Muscle layer of duodenum (tissue), 2 donors: ENCODE measurements around the gene TACSTD2.
"Not testable (repeated sequence)": the region's sequence is repeated elsewhere in the genome, so short reads cannot be mapped to it uniquely, and the experiment has no call there.

Experiments
- H3K27ac ChIP-seq: one replicate; pipeline ENCODE4 v1.7.0; 2013; ENCODE audit warnings: mild to moderate bottlenecking, low read length
- H3K27me3 ChIP-seq: one replicate; pipeline ENCODE4 v1.7.0; 2013; ENCODE audit warnings: low read depth, mild to moderate bottlenecking, control low read depth, low read length
- H3K36me3 ChIP-seq, 2 donors: one replicate each; pipeline ENCODE4 v1.7.0; 2013; ENCODE audit warnings: low read length in 2 of 2, control low read depth in 1 of 2, mild to moderate bottlenecking in 1 of 2; ENCODE audit not compliant: insufficient read depth in 2 of 2, control insufficient read depth in 1 of 2
- H3K4me1 ChIP-seq, 2 donors: one replicate each; pipeline ENCODE4 v1.7.0; 2013; ENCODE audit warnings: low read length in 2 of 2, mild to moderate bottlenecking in 2 of 2, control low read depth in 1 of 2, moderate library complexity in 1 of 2; ENCODE audit not compliant: insufficient read depth in 2 of 2, control insufficient read depth in 1 of 2
- H3K4me3 ChIP-seq, 2 donors: one replicate each; pipeline ENCODE4 v1.7.0; 2013; ENCODE audit warnings: low read length in 2 of 2, low read depth in 1 of 2, mild to moderate bottlenecking in 1 of 2
- H3K9me3 ChIP-seq, 2 donors: one replicate each; pipeline ENCODE4 v1.7.0; 2013; ENCODE audit warnings: low read length in 2 of 2, control low read depth in 1 of 2, mild to moderate bottlenecking in 1 of 2; ENCODE audit not compliant: control insufficient read depth in 1 of 2
- donor health status: healthy.

The TACSTD2 gene

DNA sequence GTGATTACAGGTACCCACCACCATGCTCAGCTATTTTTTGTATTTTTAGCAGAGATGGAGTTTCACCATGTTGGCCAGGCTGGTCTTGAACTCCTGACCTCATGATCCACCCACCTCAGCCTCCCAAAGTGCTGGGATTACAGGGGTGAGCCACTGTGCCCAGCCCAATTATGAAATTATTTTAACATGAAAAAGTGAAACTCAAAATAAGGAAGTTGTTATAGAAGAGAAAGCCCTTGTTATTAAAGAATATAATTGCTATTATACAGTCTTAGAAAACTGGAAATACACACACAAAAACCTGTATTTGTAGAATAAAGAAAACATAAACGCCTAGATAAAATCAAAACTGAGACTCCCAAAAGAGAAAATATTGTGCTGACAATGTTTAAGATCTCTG, 45.2 kb downstream of the TACSTD2 start:
- not testable (repeated sequence) for H3K4me3 ChIP-seq, H3K4me1 ChIP-seq

DNA sequence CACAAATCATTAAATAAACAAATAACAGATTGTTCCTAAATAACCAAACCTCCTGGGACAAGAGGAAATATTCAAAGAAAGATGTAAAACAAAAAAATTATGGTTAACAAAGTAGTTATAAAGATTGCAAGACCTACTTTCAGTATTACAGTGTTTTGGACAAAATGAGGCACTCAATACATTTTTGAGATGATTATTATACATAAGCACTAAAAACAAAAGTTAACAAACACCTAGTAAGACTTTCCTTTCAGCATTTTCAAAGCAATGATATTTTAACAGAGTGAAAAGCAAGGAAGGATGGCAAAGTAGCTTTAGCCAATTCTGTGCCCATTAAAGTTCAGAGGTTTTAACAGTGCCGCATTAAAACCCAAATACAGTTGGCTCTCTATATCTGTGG, 47.8 kb downstream of the TACSTD2 start:
- Histone ChIP-seq H3K4me1 (no peaks in the 10 kb centered on the region), H3K27me3 (no peaks in the 10 kb centered on the region), H3K4me3 (no peak overlapping the region), H3K36me3 (peaks cover 0 to 8% of the 10 kb centered on the region in 2 donors), H3K27ac (no peak overlapping the region), H3K9me3 (no peaks in the 10 kb centered on the region)

More for the DNA sequence above, 45.2 kb downstream of the TACSTD2 start:
- not testable (repeated sequence) for H3K27me3 ChIP-seq, H3K9me3 ChIP-seq, H3K27ac ChIP-seq, H3K36me3 ChIP-seq

DNA sequence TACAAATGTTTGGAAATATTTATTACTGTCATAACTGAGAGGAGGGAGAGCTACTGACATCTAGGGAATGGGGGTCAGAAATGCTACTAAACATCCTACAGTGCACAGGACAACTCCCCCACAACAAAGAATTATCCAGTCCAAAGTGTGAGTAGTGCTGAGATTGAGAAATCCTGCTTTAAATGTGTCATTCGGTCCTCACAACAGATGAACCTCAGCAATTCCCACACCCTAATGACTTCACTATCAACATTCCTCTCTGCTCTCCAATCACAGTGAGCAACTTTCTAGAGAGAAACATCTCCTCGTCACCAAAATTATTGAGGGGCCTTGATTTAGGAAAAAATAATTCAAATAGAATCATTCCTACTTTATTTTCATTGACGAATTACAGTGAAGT, 48.5 kb downstream of the TACSTD2 start:
- Histone ChIP-seq H3K27me3 (no peaks in the 10 kb centered on the region), H3K4me3 (no peak overlapping the region), H3K9me3 (no peaks in the 10 kb centered on the region), H3K36me3 (peaks cover 0 to 8% of the 10 kb centered on the region in 2 donors), H3K27ac (no peak overlapping the region), H3K4me1 (no peaks in the 10 kb centered on the region)
